CD4-positive, alpha-beta T cell treated with Interleukin-4 for 1 hour (primary cell): ENCODE results near the gene GALM.
"Not testable (repeated sequence)": the region's sequence is repeated elsewhere in the genome, so short reads cannot be mapped to it uniquely, and the experiment has no call there.

ENCODE experiments used
- DNase-seq, 2 donors: peaks; one replicate each; pipeline ENCODE4 v3.0.0-alpha.2; 2020 to 2022

GALM gene

GRCh38 chr2:38743672-38744398 is 77.9 kb downstream of the GALM start:
- DNase-seq, result no peak

GRCh38 chr2:38744399-38744780 is 78.5 kb downstream of the GALM start:
- DNase-seq, result no peak

GRCh38 chr2:38745267-38745666 is 79.4 kb downstream of the GALM start:
- DNase-seq, result no peak

- no peak for DNase-seq
Measured at GRCh38 chr2:38747007-38747424, 81.1 kb downstream of the GALM start.

GRCh38 chr2:38747819-38748218 is 81.9 kb downstream of the GALM start:
- no peak for DNase-seq

GRCh38 chr2:38748391-38748790 is 82.5 kb downstream of the GALM start:
- DNase-seq, result no peak

GRCh38 chr2:38748943-38749804 is 83.3 kb downstream of the GALM start:
- peak in 1 of 2 donors; percentile 43 for DNase-seq

GRCh38 chr2:38750011-38750890 is 84.3 kb downstream of the GALM start:
- DNase-seq, result peak; percentile 48 to 61

- peak; percentile 98 to 99 for DNase-seq
Measured at GRCh38 chr2:38750891-38751595, 85.1 kb downstream of the GALM start, which contains the start of gene SRSF7. Gene SRSF7, minus strand, starts transcription at chr2:38751361. Its CDS starts 105 bp downstream, at chr2:38751256.

GRCh38 chr2:38751596-38752410 is 85.9 kb downstream of the GALM start:
- no peak for DNase-seq

GRCh38 chr2:38754049-38754448 is 88.1 kb downstream of the GALM start:
- DNase-seq, result no peak

GRCh38 chr2:38754506-38754905 is 88.6 kb downstream of the GALM start:
- peak in 1 of 2 donors; percentile 37 for DNase-seq

GRCh38 chr2:38755891-38756290 is 90.0 kb downstream of the GALM start:
- not testable (repeated sequence) for DNase-seq

GRCh38 chr2:38763228-38763627 is 97.3 kb downstream of the GALM start:
- no peak for DNase-seq

- no peak for DNase-seq
Measured at GRCh38 chr2:38763728-38764127, 97.8 kb downstream of the GALM start.

GRCh38 chr2:38765149-38765548 is 99.2 kb downstream of the GALM start:
- no peak for DNase-seq

- DNase-seq, result no peak
Measured at GRCh38 chr2:38765551-38765950, 99.6 kb downstream of the GALM start.

- no peak for DNase-seq
Measured at GRCh38 chr2:38771632-38772031, 105.7 kb downstream of the GALM start.

- DNase-seq, result no peak
Measured at GRCh38 chr2:38775097-38775920, 109.4 kb downstream of the GALM start.

GRCh38 chr2:38775921-38776225 is 110.0 kb downstream of the GALM start:
- DNase-seq, result no peak

GRCh38 chr2:38776531-38776930 is 110.6 kb downstream of the GALM start:
- no peak for DNase-seq
